CD4-positive, alpha-beta T cell (primary cell): ENCODE measurements around the gene APOD. TPM values are rescaled to one million over a fixed set of nuclear protein-coding genes. Genes with fewer than 3 reads are reported as not detected.

Source experiments
- ATAC-seq: fragments of 200-7000 bp; cut with Tn5 transposase; one replicate; pipeline ENCODE4 v1.10.0; 2022; ENCODE audit warnings: mild to moderate bottlenecking; ENCODE audit not compliant: poor library complexity
- CTCF ChIA-PET: fragments of 350-600 bp; sonication (Branson Sonifier 250); formaldehyde crosslinking; loops from one replicate; lab custom pipeline; 2021; ENCODE audit warnings: antibody characterized with exemption, inconsistent platforms; lab: Charles Lee
- POLR2A ChIA-PET: fragments of 350-600 bp; sonication (Branson Sonifier 250); formaldehyde crosslinking; loops from one replicate; lab custom pipeline; 2021; ENCODE audit warnings: antibody characterized with exemption, inconsistent platforms; lab: Charles Lee
- DNase-seq, 14 experiments: peaks; one replicate each; pipeline ENCODE4 v3.0.0-alpha.2; 2013 to 2020; ENCODE audit warnings: mixed read lengths in 2 of 14
- H3K27ac ChIP-seq, 2 donors: one replicate each; pipeline versions ENCODE4 v1.5.1 to v1.7.0; 2013; ENCODE audit warnings: low read length in 2 of 2, low read depth in 1 of 2, mild to moderate bottlenecking in 1 of 2
- H3K27me3 ChIP-seq, 2 experiments: 1 replicate in 1 of 2; 2 replicates in 1 of 2; pipeline versions ENCODE4 v1.6.1 to v1.7.0; 2013; ENCODE audit warnings: low read length in 2 of 2, control low read depth in 1 of 2, mild to moderate bottlenecking in 1 of 2, moderate library complexity in 1 of 2; ENCODE audit not compliant: insufficient read depth in 2 of 2, control insufficient read depth in 1 of 2
- H3K36me3 ChIP-seq: one replicate; pipeline ENCODE4 v1.6.1; 2013; ENCODE audit warnings: low read length, control low read depth; ENCODE audit not compliant: insufficient read depth
- H3K4me1 ChIP-seq: one replicate; pipeline ENCODE4 v1.6.1; 2013; ENCODE audit warnings: low read length, control low read depth; ENCODE audit not compliant: insufficient read depth
- H3K4me3 ChIP-seq: one replicate; pipeline ENCODE4 v1.5.1; 2013; ENCODE audit warnings: mild to moderate bottlenecking, low read length, moderate library complexity
- H3K9me3 ChIP-seq, 2 experiments: 1 replicate in 1 of 2; 2 replicates in 1 of 2; pipeline versions ENCODE4 v1.6.1 to v1.7.0; 2013; ENCODE audit warnings: low read length in 2 of 2, mild to moderate bottlenecking in 2 of 2, control low read depth in 1 of 2, moderate library complexity in 1 of 2; ENCODE audit not compliant: control insufficient read depth in 1 of 2, insufficient read depth in 1 of 2
- H3K27ac Mint-ChIP-seq: one replicate; pipeline ENCODE4 v1.8.0; 2020; ENCODE audit warnings: mixed read lengths
- H3K27me3 Mint-ChIP-seq: one replicate; pipeline ENCODE4 v1.8.0; 2021; ENCODE audit warnings: mixed read lengths
- H3K36me3 Mint-ChIP-seq: one replicate; pipeline ENCODE4 v1.8.0; 2021; ENCODE audit warnings: low read depth, mixed read lengths
- H3K4me1 Mint-ChIP-seq: one replicate; pipeline ENCODE4 v1.8.0; 2021; ENCODE audit warnings: low read depth, mixed read lengths
- H3K4me3 Mint-ChIP-seq: one replicate; pipeline ENCODE4 v1.8.0; 2020; ENCODE audit warnings: mild to moderate bottlenecking, mixed read lengths
- H3K9me3 Mint-ChIP-seq: one replicate; pipeline ENCODE4 v1.8.0; 2020; ENCODE audit warnings: mixed read lengths
- CTCF ChIP-seq: fragments of 200-600 bp; IDR thresholded peaks from one replicate; pipeline ENCODE4 v1.8.0; 2022; ENCODE audit warnings: antibody characterized with exemption, mild to moderate bottlenecking
- intact Hi-C, 2 experiments: fragments of 100-400 bp; cut with DNase I in 1 of 2; cut with micrococcal nuclease in 1 of 2; formaldehyde crosslinking; loops; one replicate each; pipeline versions ENCODE4 v1.15.1 to v1.9.0; 2023 to 2025; cut with DNase I, micrococcal nuclease
- total RNA-seq, 174 experiments: library from RNA in 2 of 174; stranded (reverse) in 2 of 174; gene quantifications; one replicate each; pipeline ENCODE4 v1.2.3 and lab custom pipeline; 2021 to 2026

Gene APOD
- total RNA-seq, 2 experiments from 2014 or later: not detected

GRCh38 chr3:195587824-195588223 lies 4.1 kb upstream of the APOD start:
- Mint-ChIP-seq H3K27ac (no peak overlapping the region), H3K36me3 (no peaks in the 10 kb centered on the region), H3K9me3 (no peaks in the 10 kb centered on the region), H3K4me3 (no peak overlapping the region), H3K4me1 (no peaks in the 10 kb centered on the region), H3K27me3 (no peaks in the 10 kb centered on the region)
- no peak overlapping the region for H3K27ac ChIP-seq
- intact Hi-C loops: no loop called here
- CTCF ChIA-PET: no interaction called here
- DNase-seq (no peak), ATAC-seq (no peak)
- no peak overlapping the region for H3K4me3 ChIP-seq
- H3K27me3 ChIP-seq: no peaks in the 10 kb centered on the region
- no peak for TF ChIP-seq CTCF
- no peaks in the 10 kb centered on the region for H3K36me3 ChIP-seq
- H3K9me3 ChIP-seq: no peaks in the 10 kb centered on the region
- H3K4me1 ChIP-seq: peaks cover 17% of the 10 kb centered on the region
- POLR2A ChIA-PET: no interaction called here

GRCh38 chr3:195587406-195587805 lies 3.7 kb upstream of the APOD start:
- TF ChIP-seq CTCF: no peak
- no peaks in the 10 kb centered on the region for H3K36me3 ChIP-seq
- intact Hi-C loops: no loop called here
- H3K9me3 Mint-ChIP-seq: no peaks in the 10 kb centered on the region
- no peak overlapping the region for H3K4me3 Mint-ChIP-seq
- ATAC-seq (no peak), DNase-seq (no peak)
- H3K4me1 ChIP-seq: peaks cover 17% of the 10 kb centered on the region
- H3K4me1 Mint-ChIP-seq: no peaks in the 10 kb centered on the region
- no peak overlapping the region for H3K4me3 ChIP-seq
- H3K9me3 ChIP-seq: no peaks in the 10 kb centered on the region
- H3K36me3 Mint-ChIP-seq: no peaks in the 10 kb centered on the region
- H3K27ac Mint-ChIP-seq: no peak overlapping the region
- POLR2A ChIA-PET: no interaction called here
- no peaks in the 10 kb centered on the region for H3K27me3 Mint-ChIP-seq
- CTCF ChIA-PET: no interaction called here
- H3K27ac ChIP-seq: no peak overlapping the region
- no peaks in the 10 kb centered on the region for H3K27me3 ChIP-seq

DNA sequence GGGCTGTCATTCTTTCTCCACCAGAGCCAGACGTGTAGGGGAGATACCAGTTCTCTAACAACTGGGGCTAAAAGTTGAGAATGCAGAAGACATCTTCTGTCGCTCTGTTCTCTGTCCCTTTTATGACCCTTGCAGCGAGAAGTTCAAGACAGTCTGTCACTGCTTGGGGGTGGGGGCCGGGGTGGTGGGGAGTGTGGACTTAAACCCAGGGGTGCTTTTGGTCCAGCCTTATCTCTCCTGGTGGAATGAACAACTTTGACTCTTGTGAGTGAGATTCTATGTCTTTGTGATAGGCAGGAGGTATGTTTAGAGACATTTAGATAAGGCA lies 767 bp upstream of the APOD start:
- Mint-ChIP-seq H3K4me3 (no peak overlapping the region), H3K36me3 (no peaks in the 10 kb centered on the region), H3K4me1 (no peaks in the 10 kb centered on the region), H3K9me3 (no peaks in the 10 kb centered on the region), H3K27me3 (no peaks in the 10 kb centered on the region), H3K27ac (no peak overlapping the region)
- ChIA-PET POLR2A (no interaction called here), CTCF (interaction anchor here (1.7 kb wide), 1 partner anchor 17 kb away, joined by 7 read pairs; no protein-coding TSS in a partner anchor)
- Histone ChIP-seq H3K9me3 (no peaks in the 10 kb centered on the region), H3K4me1 (peaks cover 17% of the 10 kb centered on the region), H3K4me3 (no peak overlapping the region), H3K27ac (no peak overlapping the region), H3K36me3 (no peaks in the 10 kb centered on the region), H3K27me3 (no peaks in the 10 kb centered on the region)
- ATAC-seq: no peak
- no peak for TF ChIP-seq CTCF
- DNase-seq: no peak
- intact Hi-C loops: no loop called here
